ENCODE data around the gene ERO1B.

DNA sequence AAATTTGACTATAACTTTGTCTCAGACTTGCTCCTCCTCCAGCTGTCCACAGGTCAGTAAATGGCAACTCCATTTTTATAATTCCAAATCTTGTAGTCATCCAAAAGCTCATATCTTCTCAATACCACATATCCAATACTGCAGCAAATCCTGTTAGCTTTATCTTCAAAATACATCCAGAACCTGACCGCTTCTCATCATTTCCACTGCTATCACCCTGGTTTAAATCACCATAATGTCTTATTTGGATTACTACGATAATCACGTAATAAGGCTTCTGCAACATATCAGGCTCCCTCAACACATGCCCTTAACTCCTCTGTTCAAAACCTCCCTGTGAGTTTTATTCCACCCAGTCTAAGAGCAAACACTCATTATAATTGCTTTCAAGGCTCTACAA is 34.5 kb downstream of the ERO1B start:
- TF ChIP-seq CEBPB (IDR thresholded peaks at IDR 0.05; ENCODE audit: low read depth) (no peak), EZH2 (IDR thresholded peaks at IDR 0.05) (no peak), YY1 (IDR thresholded peaks at IDR 0.05; ENCODE audit: extremely low read depth, insufficient replicate concordance, low read depth, low read length) (no peak), CTCF (IDR thresholded peaks at IDR 0.05 in 2 of 3, conservative IDR thresholded peaks at IDR 0.05 in 1 of 3; ENCODE audit: borderline replicate concordance in 1 of 3, insufficient read depth in 1 of 3, low read depth in 2 of 3, low read length in 2 of 3) (no peak), POLR2AphosphoS5 (IDR thresholded peaks at IDR 0.05; ENCODE audit: low read depth, low read length) (no peak), FOSL1 (IDR thresholded peaks at IDR 0.05; ENCODE audit: low read depth) (no peak)
